Ishikawa (cell line): Measurements from ENCODE around the gene HRAS.

ENCODE experiments used
- CEBPB ChIP-seq: IDR thresholded peaks from 2 replicates; pipeline ENCODE4 v1.6.1; 2012
- CREB1 ChIP-seq: IDR thresholded peaks from 2 replicates; pipeline ENCODE4 v1.6.1; 2012; ENCODE audit warnings: low read depth
- EGR1 ChIP-seq: IDR thresholded peaks from 2 replicates; pipeline ENCODE4 v1.6.1; 2012
- EP300 ChIP-seq: IDR thresholded peaks from 2 replicates; pipeline ENCODE4 v1.6.1; 2012; ENCODE audit warnings: borderline replicate concordance
- FOXM1 ChIP-seq: IDR thresholded peaks from 2 replicates; pipeline ENCODE4 v1.6.1; 2012; ENCODE audit warnings: low read depth, borderline replicate concordance
- NFIC ChIP-seq: IDR thresholded peaks from 2 replicates; pipeline ENCODE4 v1.6.1; 2012
- RAD21 ChIP-seq: IDR thresholded peaks from 2 replicates; pipeline ENCODE4 v1.6.1; 2012; ENCODE audit warnings: low read depth
- TAF1 ChIP-seq: IDR thresholded peaks from 2 replicates; pipeline ENCODE4 v1.6.1; 2012; ENCODE audit warnings: low read depth, mild to moderate bottlenecking
- TCF12 ChIP-seq: IDR thresholded peaks from 2 replicates; pipeline ENCODE4 v1.6.1; 2012; ENCODE audit warnings: low read depth
- TEAD4 ChIP-seq: IDR thresholded peaks from 2 replicates; pipeline ENCODE4 v1.6.1; 2012
- USF1 ChIP-seq: IDR thresholded peaks from 2 replicates; pipeline ENCODE4 v1.6.1; 2012
- YY1 ChIP-seq: IDR thresholded peaks from 2 replicates; pipeline ENCODE4 v1.6.1; 2012; ENCODE audit warnings: low read depth
- ZBTB7A ChIP-seq: IDR thresholded peaks from 2 replicates; pipeline ENCODE4 v1.6.1; 2012; ENCODE audit warnings: low read depth
- TF ChIP-seq, protein P1 (sequence below): IDR thresholded peaks from 2 replicates; pipeline ENCODE4 v1.6.1; 2012
- TF ChIP-seq, protein P2 (sequence below): IDR thresholded peaks from 2 replicates; pipeline ENCODE4 v1.6.1; 2012; ENCODE audit warnings: low read depth, mild to moderate bottlenecking

HRAS gene

DNA sequence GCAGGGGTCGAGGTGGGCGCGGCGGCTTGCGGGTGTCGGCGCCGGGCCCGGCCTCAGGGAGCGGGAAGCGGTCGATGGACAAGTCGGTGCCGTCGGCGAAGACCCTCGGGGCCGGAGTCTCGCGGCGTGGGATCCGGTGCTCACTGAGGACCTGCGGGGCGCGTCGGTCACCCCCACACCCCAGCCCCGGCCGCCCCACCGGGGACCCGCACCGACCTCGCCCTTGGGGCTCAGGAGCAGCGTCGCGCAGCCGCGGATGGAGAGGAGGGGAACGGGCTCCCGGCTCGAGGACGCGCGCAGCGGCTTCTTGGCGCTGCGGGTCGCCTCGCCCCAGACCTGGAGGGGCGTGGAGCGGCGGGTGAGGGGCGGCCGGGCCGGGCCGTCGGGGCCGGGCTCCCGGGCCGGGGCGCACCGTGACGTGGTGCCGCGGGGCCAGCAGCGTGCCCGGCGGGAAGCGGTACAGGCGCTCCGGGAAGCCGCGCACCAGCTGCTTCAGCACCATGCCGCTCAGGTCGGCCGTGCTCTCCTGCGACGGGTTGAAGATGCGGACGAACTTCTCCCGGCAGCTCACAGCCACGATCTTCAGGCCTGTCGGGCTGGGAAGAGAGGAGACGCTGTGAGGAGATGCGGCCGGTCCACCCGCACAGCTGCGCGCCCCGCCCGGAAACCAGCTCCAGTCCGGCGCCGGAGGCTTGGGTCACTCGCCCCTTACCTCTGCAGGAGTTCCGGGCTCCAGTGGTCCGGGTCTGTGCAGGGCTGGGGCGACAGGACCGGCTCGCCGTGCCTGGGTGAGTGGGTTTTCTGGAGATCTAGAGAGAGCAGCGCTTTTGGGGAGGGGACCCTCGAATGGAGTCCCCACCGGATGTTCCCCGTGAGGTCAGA lies 20.6 kb upstream of the HRAS start:
- TF ChIP-seq ZBTB7A: 0 out of 2 replicates have a peak, but pooled peaks have one; percentile 39
- TF ChIP-seq RAD21: no peak

- no peak for TF ChIP-seq TCF12
- TF ChIP-seq EGR1: no peak
- peak; percentile 67; the same call in 1 of the 2 replicates for TF ChIP-seq ZBTB7A
Observed at GRCh38 chr11:555227-555779, 19.9 kb upstream of the HRAS start.

DNA sequence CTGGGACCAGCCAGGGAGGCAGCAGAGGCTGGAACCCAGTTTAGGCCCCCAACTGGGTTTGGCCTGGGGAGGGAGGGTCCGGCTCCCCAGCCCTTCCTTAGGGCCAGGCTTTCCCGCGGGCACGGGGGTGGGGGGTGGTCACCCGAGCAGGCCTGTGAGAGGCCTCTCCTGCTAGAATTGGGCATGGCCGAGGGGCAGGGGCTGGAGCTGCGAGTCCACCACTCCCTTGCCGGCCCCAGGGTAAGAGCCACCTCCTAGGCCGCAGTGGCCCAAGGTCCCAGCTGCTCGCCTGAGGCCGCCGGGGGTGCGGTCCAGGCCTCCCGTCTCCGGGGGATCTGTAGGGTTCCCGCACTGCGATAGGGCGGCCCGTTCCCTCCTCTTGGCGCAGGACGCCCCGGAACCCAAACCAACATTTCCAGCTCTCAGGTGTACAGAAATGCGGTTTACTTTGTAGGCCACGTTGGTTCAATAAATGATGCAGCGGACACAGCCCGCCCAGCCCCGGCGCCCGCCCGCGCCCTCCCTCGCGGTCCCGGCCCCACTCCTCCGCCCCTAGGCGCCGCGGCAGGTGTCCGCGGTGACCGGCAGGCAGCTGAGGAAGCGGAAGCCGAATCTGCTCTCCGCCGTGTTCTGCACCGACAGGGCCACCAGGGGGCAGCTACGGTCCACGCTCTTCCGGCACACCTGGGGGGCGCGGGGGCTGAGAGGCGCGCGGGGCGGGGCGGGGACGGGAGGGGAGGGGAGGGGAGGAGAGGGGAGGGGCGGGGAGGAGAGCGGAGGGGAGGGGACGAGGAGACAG lies 19.3 kb upstream of the HRAS start:
- TF ChIP-seq EGR1 (peak; percentile 52; the same call in 1 of the 2 replicates), YY1 (no peak), TAF1 (no peak), ZBTB7A (peak; percentile 81), RAD21 (peak; percentile 79)
- TF ChIP-seq, protein P1, sequence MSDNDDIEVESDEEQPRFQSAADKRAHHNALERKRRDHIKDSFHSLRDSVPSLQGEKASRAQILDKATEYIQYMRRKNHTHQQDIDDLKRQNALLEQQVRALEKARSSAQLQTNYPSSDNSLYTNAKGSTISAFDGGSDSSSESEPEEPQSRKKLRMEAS: peak; percentile 57; the same call in 1 of the 2 replicates

GRCh38 chr11:553988-554340 lies 18.6 kb upstream of the HRAS start:
- TF ChIP-seq NFIC (peak; percentile 41; the same call in 1 of the 2 replicates), YY1 (no peak)

GRCh38 chr11:553083-553987 lies 18.0 kb upstream of the HRAS start:
- no peak for TF ChIP-seq EP300
- no peak for TF ChIP-seq CEBPB
- TF ChIP-seq USF1: no peak
- TF ChIP-seq, protein P2, sequence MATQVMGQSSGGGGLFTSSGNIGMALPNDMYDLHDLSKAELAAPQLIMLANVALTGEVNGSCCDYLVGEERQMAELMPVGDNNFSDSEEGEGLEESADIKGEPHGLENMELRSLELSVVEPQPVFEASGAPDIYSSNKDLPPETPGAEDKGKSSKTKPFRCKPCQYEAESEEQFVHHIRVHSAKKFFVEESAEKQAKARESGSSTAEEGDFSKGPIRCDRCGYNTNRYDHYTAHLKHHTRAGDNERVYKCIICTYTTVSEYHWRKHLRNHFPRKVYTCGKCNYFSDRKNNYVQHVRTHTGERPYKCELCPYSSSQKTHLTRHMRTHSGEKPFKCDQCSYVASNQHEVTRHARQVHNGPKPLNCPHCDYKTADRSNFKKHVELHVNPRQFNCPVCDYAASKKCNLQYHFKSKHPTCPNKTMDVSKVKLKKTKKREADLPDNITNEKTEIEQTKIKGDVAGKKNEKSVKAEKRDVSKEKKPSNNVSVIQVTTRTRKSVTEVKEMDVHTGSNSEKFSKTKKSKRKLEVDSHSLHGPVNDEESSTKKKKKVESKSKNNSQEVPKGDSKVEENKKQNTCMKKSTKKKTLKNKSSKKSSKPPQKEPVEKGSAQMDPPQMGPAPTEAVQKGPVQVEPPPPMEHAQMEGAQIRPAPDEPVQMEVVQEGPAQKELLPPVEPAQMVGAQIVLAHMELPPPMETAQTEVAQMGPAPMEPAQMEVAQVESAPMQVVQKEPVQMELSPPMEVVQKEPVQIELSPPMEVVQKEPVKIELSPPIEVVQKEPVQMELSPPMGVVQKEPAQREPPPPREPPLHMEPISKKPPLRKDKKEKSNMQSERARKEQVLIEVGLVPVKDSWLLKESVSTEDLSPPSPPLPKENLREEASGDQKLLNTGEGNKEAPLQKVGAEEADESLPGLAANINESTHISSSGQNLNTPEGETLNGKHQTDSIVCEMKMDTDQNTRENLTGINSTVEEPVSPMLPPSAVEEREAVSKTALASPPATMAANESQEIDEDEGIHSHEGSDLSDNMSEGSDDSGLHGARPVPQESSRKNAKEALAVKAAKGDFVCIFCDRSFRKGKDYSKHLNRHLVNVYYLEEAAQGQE: no peak
- TF ChIP-seq RAD21: no peak
- no peak; the same call in 1 of the 2 replicates for TF ChIP-seq ZBTB7A
- no peak for TF ChIP-seq NFIC
- TF ChIP-seq, protein P1: no peak
- no peak for TF ChIP-seq TCF12
- no peak for TF ChIP-seq YY1
- no peak for TF ChIP-seq TEAD4
- no peak for TF ChIP-seq EGR1
- TF ChIP-seq CREB1: no peak
- no peak for TF ChIP-seq TAF1
- TF ChIP-seq FOXM1: no peak

DNA sequence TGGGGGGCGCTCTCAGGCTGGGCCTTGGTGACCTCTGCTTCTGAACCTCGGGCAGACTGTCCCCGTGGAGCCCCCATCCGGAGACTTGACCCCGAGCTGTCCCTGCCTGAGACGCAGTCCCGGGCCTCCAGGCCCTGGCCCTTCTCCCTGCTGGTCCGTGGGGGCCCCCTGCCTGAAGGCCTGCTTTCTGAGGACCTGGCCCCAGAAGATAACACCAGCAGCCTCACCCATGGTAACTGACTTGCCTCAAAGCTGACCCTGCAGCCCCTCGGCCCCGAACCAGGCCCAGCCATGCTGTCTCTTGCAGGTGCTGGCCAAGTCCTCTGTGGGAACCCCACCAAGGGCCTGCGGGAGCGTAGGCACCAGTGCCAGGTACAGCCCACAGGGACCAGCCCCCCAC lies 16.2 kb upstream of the HRAS start:
- TF ChIP-seq USF1 (no peak), FOXM1 (no peak), TCF12 (no peak), YY1 (no peak), TEAD4 (no peak), NFIC (no peak), RAD21 (no peak), TAF1 (no peak), EP300 (no peak), EGR1 (no peak), CREB1 (no peak), ZBTB7A (no peak), CEBPB (no peak)
- TF ChIP-seq, protein P2: no peak
- TF ChIP-seq, protein P1: no peak
